PC-3 (cell line): Measurements from ENCODE around the gene PPP1R7. TPM values are rescaled to one million over a fixed set of nuclear protein-coding genes. Genes with fewer than 3 reads are reported as not detected.

Experiments used
- ATAC-seq: fragments of 200-7000 bp; cut with Tn5 transposase; 2 replicates; pipeline ENCODE4 v1.9.1; 2020; ENCODE audit warnings: mild to moderate bottlenecking, moderate library complexity
- BruUV-seq: library from RNA; stranded (reverse); fragments of 400-500 nt; replicated peaks from 2 replicates; lab custom pipeline; 2021; lab: Mats Ljungman, UMichigan
- CTCF ChIA-PET: fragments of 300-600 bp; sonication (Branson Sonifier 250); formaldehyde crosslinking; loops from one replicate; lab custom pipeline; 2022; ENCODE audit warnings: antibody characterized with exemption; lab: Charles Lee
- POLR2A ChIA-PET: fragments of 300-600 bp; sonication (Branson Sonifier 250); formaldehyde crosslinking; loops from one replicate; lab custom pipeline; 2022; ENCODE audit warnings: antibody characterized with exemption; ENCODE audit not compliant: unreplicated experiment; lab: Charles Lee
- DNase-seq: peaks from one replicate; pipeline ENCODE4 v3.0.0-alpha.2; 2015
- H2AFZ ChIP-seq: fragments of 300-600 bp; sonication (generic); 2 replicates; pipeline ENCODE4 v1.6.0; 2016; ENCODE audit warnings: antibody characterized with exemption, low read length
- H3F3A ChIP-seq: fragments of 300-600 bp; sonication (generic); one replicate; pipeline ENCODE4 v1.6.0; 2017; ENCODE audit warnings: antibody characterized with exemption, low read length, control low read depth, mild to moderate bottlenecking; ENCODE audit not compliant: unreplicated experiment
- H3K27ac ChIP-seq: fragments of 300-600 bp; sonication (generic); 2 replicates; pipeline ENCODE4 v1.5.1; 2016; ENCODE audit warnings: mild to moderate bottlenecking, low read length
- H3K27me3 ChIP-seq: fragments of 300-600 bp; sonication (generic); 2 replicates; pipeline ENCODE4 v1.6.1; 2016; ENCODE audit warnings: low read length, mixed read lengths
- H3K36me3 ChIP-seq: fragments of 300-600 bp; sonication (generic); 2 replicates; pipeline ENCODE4 v1.6.1; 2016; ENCODE audit warnings: low read depth, mixed run types, low read length, mixed read lengths
- H3K4me1 ChIP-seq: fragments of 300-600 bp; sonication (generic); 2 replicates; pipeline ENCODE4 v1.5.1; 2016; ENCODE audit warnings: low read length; ENCODE audit not compliant: insufficient read depth
- H3K4me2 ChIP-seq: fragments of 300-600 bp; sonication (generic); 2 replicates; pipeline ENCODE4 v1.6.0; 2016; ENCODE audit warnings: low read length
- H3K4me3 ChIP-seq: fragments of 300-600 bp; sonication (generic); 2 replicates; pipeline ENCODE4 v1.5.1; 2016; ENCODE audit warnings: mild to moderate bottlenecking, low read length, mixed read lengths
- H3K79me2 ChIP-seq: fragments of 300-600 bp; sonication (generic); 2 replicates; pipeline ENCODE4 v1.6.1; 2017; ENCODE audit warnings: low read length, mixed read lengths
- H3K9ac ChIP-seq: fragments of 300-600 bp; sonication (generic); 2 replicates; pipeline ENCODE4 v1.6.0; 2016; ENCODE audit warnings: mild to moderate bottlenecking, low read length
- H3K9me2 ChIP-seq: fragments of 300-600 bp; sonication (generic); replicated peaks from 2 replicates; pipeline ENCODE4 v1.6.1; 2016; ENCODE audit warnings: mixed run types, low read length, mixed read lengths
- H3K9me3 ChIP-seq: fragments of 300-600 bp; sonication (generic); 2 replicates; pipeline ENCODE4 v1.6.1; 2016; ENCODE audit warnings: low read length, mixed read lengths
- H4K20me1 ChIP-seq: fragments of 300-600 bp; sonication (generic); 2 replicates; pipeline ENCODE4 v1.6.1; 2016; ENCODE audit warnings: low read length, mixed read lengths
- EZH2 ChIP-seq: fragments of 300-600 bp; sonication (generic); IDR thresholded peaks from one replicate; pipeline ENCODE4 v1.6.1; 2017; ENCODE audit warnings: antibody characterized with exemption, mild to moderate bottlenecking, low read length; ENCODE audit not compliant: unreplicated experiment
- EZH2phosphoT487 ChIP-seq: fragments of 300-600 bp; sonication (generic); IDR thresholded peaks from 2 replicates; pipeline ENCODE4 v1.6.1; 2018; ENCODE audit warnings: mild to moderate bottlenecking, antibody characterized with exemption, low read length, borderline replicate concordance
- intact Hi-C: fragments of 100-400 bp; cut with micrococcal nuclease; formaldehyde crosslinking; loops from 2 replicates; pipeline ENCODE4 v1.9.0; 2023
- total RNA-seq: library from RNA; depleted of rRNA; stranded (reverse); fragments of >200 nt; gene quantifications from 2 replicates; pipeline ENCODE4 v1.2.3, GENCODE V29; 2014
- TF ChIP-seq, protein P1 (sequence below): fragments of 300-600 bp; sonication (generic); conservative IDR thresholded peaks from 2 replicates; pipeline ENCODE4 v1.5.1; 2017; ENCODE audit warnings: antibody characterized with exemption, low read depth, mild to moderate bottlenecking, low read length

The PPP1R7 gene
- total RNA-seq, 1 experiment from 2014 or later = 21.4 TPM

DNA sequence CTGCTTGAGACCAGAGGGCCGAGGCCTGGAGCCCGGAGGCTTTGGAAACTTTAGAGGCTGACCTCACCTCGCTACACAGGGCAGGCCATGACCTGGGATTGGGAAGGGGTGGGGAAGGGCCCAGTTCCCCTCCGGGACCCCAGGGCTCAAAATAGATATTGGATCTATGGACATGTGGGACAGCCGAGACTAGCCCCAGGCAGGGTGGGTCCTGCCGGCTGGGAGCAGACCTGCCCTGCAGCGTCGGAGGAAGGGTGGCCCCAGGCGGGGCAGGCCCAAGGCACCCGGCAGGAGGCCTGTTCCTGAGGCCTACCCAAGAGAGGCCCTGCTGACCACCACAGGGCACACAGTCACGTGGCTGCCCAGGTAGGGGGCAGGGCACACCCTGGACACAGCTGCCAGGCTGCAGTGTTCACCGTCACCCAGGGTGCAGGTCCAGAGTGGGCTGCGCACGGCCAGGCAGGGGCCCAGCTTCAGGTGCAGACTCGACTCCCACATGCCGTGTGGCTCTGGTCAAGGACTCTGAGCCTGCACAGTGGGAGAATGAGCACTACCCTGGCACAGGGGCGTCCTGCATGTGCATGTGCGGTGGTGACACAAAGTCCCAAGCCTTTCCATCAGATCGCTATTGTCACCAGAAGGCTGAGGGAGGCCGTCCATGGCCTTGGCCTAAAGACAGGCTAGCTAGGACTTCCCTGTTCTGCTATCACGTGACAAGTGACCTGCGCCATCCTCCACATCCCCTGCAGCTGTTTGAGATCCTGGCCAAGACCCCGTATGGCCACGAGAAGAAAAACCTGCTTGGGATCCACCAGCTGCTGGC lies 51.4 kb downstream of the PPP1R7 start:
- POLR2A ChIA-PET = no interaction called here

DNA sequence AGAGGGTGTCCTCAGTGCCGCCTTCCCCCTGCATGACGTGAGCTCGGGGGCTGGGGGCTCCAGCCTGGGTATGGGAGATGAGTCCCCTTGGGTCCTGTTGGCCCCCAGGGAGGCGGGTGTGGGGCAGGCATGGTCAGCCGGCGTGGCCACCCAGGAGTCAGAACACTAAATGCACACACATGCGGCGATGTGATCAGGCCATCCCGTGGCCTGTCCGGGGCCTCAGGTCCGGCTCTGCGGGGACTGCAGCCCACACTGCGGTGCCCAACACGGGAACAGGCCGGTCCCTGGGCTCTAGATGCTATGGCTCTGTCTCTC lies 52.0 kb downstream of the PPP1R7 start:
- ATAC-seq = no peak
- ChIA-PET POLR2A (no interaction called here), CTCF (no interaction called here)
- no peak overlapping the region for H3K4me3 ChIP-seq
- H3K9me2 ChIP-seq = no peaks in the 10 kb centered on the region
- no peaks in the 10 kb centered on the region for H3F3A ChIP-seq
- H3K4me1 ChIP-seq = no peaks in the 10 kb centered on the region
- H4K20me1 ChIP-seq = no peaks in the 10 kb centered on the region
- no peak for DNase-seq
- no peaks in the 10 kb centered on the region for H3K27me3 ChIP-seq
- H3K4me2 ChIP-seq = no peak overlapping the region
- no TSS peak for BruUV-seq
- H3K36me3 ChIP-seq = no peaks in the 10 kb centered on the region
- H3K9me3 ChIP-seq = no peaks in the 10 kb centered on the region
- no peak overlapping the region for H2AFZ ChIP-seq
- intact Hi-C loops = no loop called here
- no peak overlapping the region for H3K9ac ChIP-seq
- no peaks in the 10 kb centered on the region for H3K79me2 ChIP-seq
- TF ChIP-seq, protein P1, sequence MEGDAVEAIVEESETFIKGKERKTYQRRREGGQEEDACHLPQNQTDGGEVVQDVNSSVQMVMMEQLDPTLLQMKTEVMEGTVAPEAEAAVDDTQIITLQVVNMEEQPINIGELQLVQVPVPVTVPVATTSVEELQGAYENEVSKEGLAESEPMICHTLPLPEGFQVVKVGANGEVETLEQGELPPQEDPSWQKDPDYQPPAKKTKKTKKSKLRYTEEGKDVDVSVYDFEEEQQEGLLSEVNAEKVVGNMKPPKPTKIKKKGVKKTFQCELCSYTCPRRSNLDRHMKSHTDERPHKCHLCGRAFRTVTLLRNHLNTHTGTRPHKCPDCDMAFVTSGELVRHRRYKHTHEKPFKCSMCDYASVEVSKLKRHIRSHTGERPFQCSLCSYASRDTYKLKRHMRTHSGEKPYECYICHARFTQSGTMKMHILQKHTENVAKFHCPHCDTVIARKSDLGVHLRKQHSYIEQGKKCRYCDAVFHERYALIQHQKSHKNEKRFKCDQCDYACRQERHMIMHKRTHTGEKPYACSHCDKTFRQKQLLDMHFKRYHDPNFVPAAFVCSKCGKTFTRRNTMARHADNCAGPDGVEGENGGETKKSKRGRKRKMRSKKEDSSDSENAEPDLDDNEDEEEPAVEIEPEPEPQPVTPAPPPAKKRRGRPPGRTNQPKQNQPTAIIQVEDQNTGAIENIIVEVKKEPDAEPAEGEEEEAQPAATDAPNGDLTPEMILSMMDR = no peak
- TF ChIP-seq EZH2 = no peak
- TF ChIP-seq EZH2phosphoT487 = no peak
- no peak overlapping the region for H3K27ac ChIP-seq

More for the DNA sequence above, 51.4 kb downstream of the PPP1R7 start:
- H3K27me3 ChIP-seq = no peaks in the 10 kb centered on the region
- H3K27ac ChIP-seq = no peak overlapping the region
- no peaks in the 10 kb centered on the region for H4K20me1 ChIP-seq
- H3K79me2 ChIP-seq = no peaks in the 10 kb centered on the region
- no peaks in the 10 kb centered on the region for H3K9me2 ChIP-seq
- intact Hi-C loops = no loop called here
- no peak overlapping the region for H2AFZ ChIP-seq
- H3K9me3 ChIP-seq = no peaks in the 10 kb centered on the region
- no peaks in the 10 kb centered on the region for H3F3A ChIP-seq
- no peak for DNase-seq
- H3K9ac ChIP-seq = no peak overlapping the region
- no peaks in the 10 kb centered on the region for H3K36me3 ChIP-seq
- no peak overlapping the region for H3K4me3 ChIP-seq
- H3K4me2 ChIP-seq = no peak overlapping the region
- no peak for ATAC-seq
- no peaks in the 10 kb centered on the region for H3K4me1 ChIP-seq
- no TSS peak for BruUV-seq
- TF ChIP-seq EZH2phosphoT487 (no peak), EZH2 (no peak)
- TF ChIP-seq, protein P1 = no peak
- CTCF ChIA-PET = no interaction called here

DNA sequence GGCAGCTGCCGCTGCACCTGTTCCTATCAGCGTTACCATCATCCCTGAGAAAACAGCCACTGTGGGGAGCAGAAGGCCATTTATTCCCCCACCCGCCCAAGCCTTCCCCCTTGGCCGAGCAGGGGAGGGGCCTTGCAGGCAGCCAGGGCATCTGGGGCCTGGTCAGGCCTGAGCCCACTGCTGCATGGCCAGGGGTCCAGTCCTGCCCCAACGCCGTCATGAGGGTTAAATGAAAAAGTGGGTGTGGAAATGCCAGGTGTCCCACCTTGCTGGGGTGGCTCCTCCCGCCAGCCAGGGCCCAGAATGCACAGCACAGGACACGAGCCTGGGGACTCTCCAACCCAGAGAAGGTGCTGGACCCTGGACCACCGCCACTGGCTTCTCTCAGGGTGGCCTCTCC lies 52.4 kb downstream of the PPP1R7 start:
- H3K4me2 ChIP-seq = no peak overlapping the region
- no peaks in the 10 kb centered on the region for H3K36me3 ChIP-seq
- H2AFZ ChIP-seq = no peak overlapping the region
- no peaks in the 10 kb centered on the region for H3F3A ChIP-seq
- ATAC-seq (no peak), DNase-seq (no peak)
- ChIA-PET POLR2A (no interaction called here), CTCF (no interaction called here)
- no TSS peak for BruUV-seq
- H3K27ac ChIP-seq = no peak overlapping the region
- no peak overlapping the region for H3K9ac ChIP-seq
- no peak overlapping the region for H3K4me3 ChIP-seq
- H3K4me1 ChIP-seq = no peaks in the 10 kb centered on the region
- no peaks in the 10 kb centered on the region for H4K20me1 ChIP-seq
- intact Hi-C loops = no loop called here
- no peaks in the 10 kb centered on the region for H3K79me2 ChIP-seq
- no peaks in the 10 kb centered on the region for H3K9me3 ChIP-seq
- TF ChIP-seq EZH2 (no peak), EZH2phosphoT487 (no peak)
- H3K27me3 ChIP-seq = no peaks in the 10 kb centered on the region
- no peaks in the 10 kb centered on the region for H3K9me2 ChIP-seq
